Thoracic aorta (tissue), 2 donors: Measurements from ENCODE around the gene DNAJC19. TPM values are rescaled to one million over a fixed set of nuclear protein-coding genes. Genes with fewer than 3 reads are reported as not detected.
"Not testable (repeated sequence)": the region's sequence is repeated elsewhere in the genome, so short reads cannot be mapped to it uniquely, and the experiment has no call there.

Experiments used
- ATAC-seq: fragments of 150-250 bp; one replicate; pipeline ENCODE4 v1.8.0; 2017; ENCODE audit warnings: low read depth; ENCODE audit not compliant: insufficient number of reproducible peaks, low FRiP score
- DNase-seq: peaks from one replicate; pipeline ENCODE4 v3.0.0-alpha.2; 2020; ENCODE audit warnings: low spot score
- H3K27ac ChIP-seq, 2 donors: fragments of 200-600 bp; sonication (generic); 1 replicate in 1 of 2; 2 replicates in 1 of 2; pipeline ENCODE4 v1.5.1; 2016; ENCODE audit warnings: mild to moderate bottlenecking in 2 of 2, moderate library complexity in 2 of 2
- H3K27me3 ChIP-seq: fragments of 200-600 bp; sonication (generic); replicated peaks from 2 replicates; pipeline ENCODE4 v1.6.0; 2016; ENCODE audit warnings: mild to moderate bottlenecking; ENCODE audit not compliant: insufficient read depth
- H3K36me3 ChIP-seq: fragments of 200-600 bp; sonication (generic); one replicate; pipeline ENCODE4 v1.5.1; 2016
- H3K4me1 ChIP-seq, 2 donors: fragments of 200-600 bp; sonication (generic); 1 replicate in 1 of 2; 2 replicates in 1 of 2; pipeline versions ENCODE4 v1.5.1 to v1.6.0; 2016; ENCODE audit warnings: low read depth in 2 of 2, mild to moderate bottlenecking in 1 of 2; ENCODE audit not compliant: control insufficient read depth in 1 of 2
- H3K4me3 ChIP-seq: fragments of 200-600 bp; sonication (generic); 2 replicates; pipeline ENCODE4 v1.5.1; 2016; ENCODE audit warnings: mild to moderate bottlenecking
- H3K9me3 ChIP-seq: fragments of 200-600 bp; sonication (generic); 2 replicates; pipeline ENCODE4 v1.5.1; 2016
- total RNA-seq, 2 donors: library from RNA; depleted of rRNA; stranded (reverse); fragments of >200 nt; gene quantifications; one replicate each; pipeline versions ENCODE4 v1.1.0 to v1.2.3, GENCODE V29; 2016
- TF ChIP-seq, protein P1 (sequence below): fragments of 200-600 bp; sonication (generic); IDR thresholded peaks from one replicate; pipeline ENCODE4 v1.5.1; 2019; ENCODE audit warnings: antibody characterized with exemption

The DNAJC19 gene
- total RNA-seq, 2 donors from 2014 or later = 19.4 to 38.0 TPM

DNA sequence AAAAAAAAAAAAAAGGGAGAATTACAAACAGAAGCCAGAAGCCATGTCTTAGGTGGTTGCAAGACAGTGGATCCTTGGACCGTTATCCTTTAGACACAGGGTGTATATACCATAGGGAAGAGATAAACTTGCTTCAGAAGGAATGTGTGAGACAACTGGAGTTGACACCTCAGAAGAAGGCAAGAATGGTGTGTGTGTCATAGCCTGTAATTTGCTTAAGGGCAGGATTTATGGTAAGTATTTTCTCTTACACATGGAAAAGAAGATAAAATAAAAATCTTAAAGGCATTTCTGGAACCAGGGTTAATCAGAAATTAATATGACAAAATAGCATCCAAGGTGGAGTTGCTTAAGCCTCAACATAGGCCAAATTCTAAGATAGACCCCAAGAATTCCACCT lies 19.3 kb upstream of the DNAJC19 start:
- Histone ChIP-seq H3K27ac (no peak overlapping the region), H3K27me3 (no peaks in the 10 kb centered on the region), H3K36me3 (no peaks in the 10 kb centered on the region), H3K9me3 (no peaks in the 10 kb centered on the region), H3K4me3 (no peak overlapping the region), H3K4me1 (no peaks in the 10 kb centered on the region)
- ATAC-seq = no peak
- TF ChIP-seq, protein P1, sequence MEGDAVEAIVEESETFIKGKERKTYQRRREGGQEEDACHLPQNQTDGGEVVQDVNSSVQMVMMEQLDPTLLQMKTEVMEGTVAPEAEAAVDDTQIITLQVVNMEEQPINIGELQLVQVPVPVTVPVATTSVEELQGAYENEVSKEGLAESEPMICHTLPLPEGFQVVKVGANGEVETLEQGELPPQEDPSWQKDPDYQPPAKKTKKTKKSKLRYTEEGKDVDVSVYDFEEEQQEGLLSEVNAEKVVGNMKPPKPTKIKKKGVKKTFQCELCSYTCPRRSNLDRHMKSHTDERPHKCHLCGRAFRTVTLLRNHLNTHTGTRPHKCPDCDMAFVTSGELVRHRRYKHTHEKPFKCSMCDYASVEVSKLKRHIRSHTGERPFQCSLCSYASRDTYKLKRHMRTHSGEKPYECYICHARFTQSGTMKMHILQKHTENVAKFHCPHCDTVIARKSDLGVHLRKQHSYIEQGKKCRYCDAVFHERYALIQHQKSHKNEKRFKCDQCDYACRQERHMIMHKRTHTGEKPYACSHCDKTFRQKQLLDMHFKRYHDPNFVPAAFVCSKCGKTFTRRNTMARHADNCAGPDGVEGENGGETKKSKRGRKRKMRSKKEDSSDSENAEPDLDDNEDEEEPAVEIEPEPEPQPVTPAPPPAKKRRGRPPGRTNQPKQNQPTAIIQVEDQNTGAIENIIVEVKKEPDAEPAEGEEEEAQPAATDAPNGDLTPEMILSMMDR = no peak
- DNase-seq = no peak

DNA sequence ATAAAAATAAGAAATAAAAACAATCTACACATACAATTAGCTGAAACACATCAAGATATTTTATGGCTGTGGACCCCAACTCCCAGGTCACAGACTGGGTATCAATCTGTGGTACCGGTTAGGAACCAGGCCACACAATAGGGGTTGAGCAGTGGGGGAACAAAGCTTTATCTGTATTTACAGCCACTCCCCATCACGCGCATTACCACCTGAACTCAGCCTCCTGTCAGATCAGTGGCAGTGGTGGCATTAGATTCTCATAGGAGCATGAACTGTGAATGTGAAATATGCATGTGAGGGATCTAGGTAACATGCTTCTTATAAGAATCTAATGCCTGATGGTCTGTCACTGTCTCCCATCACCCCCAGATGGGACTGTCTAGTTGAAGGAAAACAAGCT lies 17.7 kb upstream of the DNAJC19 start:
- peaks cover 4% of the 10 kb centered on the region for H3K9me3 ChIP-seq
- H3K27ac ChIP-seq = no peak overlapping the region
- H3K4me1 ChIP-seq = no peaks in the 10 kb centered on the region
- no peaks in the 10 kb centered on the region for H3K27me3 ChIP-seq
- ATAC-seq = no peak
- no peak for DNase-seq
- no peak overlapping the region for H3K4me3 ChIP-seq
- TF ChIP-seq, protein P1 = no peak
- no peaks in the 10 kb centered on the region for H3K36me3 ChIP-seq

DNA sequence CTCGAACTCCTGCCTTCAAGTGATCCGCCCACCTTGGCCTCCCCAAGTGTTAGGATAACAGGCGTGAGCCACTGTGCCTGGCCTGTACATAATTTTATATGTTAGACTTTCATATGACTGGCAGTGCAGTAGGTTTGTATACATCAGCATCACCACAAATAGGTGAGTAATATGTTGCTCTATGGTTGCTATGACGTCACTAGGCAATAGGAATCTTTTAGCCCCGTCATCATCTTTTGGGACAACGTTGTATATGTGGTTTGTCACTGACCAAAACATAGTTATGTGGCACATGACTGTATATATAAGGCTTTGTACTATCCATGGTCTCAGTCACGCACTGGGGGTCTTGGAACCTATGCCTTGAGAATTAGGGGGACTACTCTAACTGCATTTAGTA lies 17.0 kb upstream of the DNAJC19 start:
- Histone ChIP-seq H3K9me3 (peaks cover 7% of the 10 kb centered on the region), H3K27me3 (no peaks in the 10 kb centered on the region), H3K36me3 (no peaks in the 10 kb centered on the region), H3K27ac (no peak overlapping the region), H3K4me3 (no peak overlapping the region), H3K4me1 (no peaks in the 10 kb centered on the region)
- ATAC-seq (no peak), DNase-seq (no peak)
- TF ChIP-seq, protein P1 = no peak

DNA sequence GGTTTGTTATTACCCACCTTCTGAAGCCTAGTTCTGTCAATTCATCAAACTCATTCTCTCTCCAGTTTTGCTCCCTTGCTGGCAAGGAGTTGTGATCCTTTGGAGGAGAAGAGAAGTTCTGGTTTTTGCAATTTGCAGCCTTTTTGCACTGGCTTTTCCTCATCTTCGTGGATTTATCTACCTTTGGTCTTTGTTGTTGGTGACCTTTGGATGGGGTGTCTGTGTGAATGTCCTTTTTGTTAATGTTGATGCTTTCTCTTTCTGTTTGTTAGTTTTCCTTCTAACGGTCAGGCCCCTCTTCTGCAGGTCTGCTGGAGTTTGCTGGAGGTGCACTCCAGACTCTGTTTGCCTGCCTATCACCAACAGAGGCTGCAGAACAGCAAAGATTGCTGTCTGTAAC lies 13.9 kb upstream of the DNAJC19 start:
- not testable (repeated sequence) for H3K36me3 ChIP-seq, H3K4me3 ChIP-seq, H3K4me1 ChIP-seq, H3K9me3 ChIP-seq, ATAC-seq, DNase-seq, H3K27me3 ChIP-seq, H3K27ac ChIP-seq

DNA sequence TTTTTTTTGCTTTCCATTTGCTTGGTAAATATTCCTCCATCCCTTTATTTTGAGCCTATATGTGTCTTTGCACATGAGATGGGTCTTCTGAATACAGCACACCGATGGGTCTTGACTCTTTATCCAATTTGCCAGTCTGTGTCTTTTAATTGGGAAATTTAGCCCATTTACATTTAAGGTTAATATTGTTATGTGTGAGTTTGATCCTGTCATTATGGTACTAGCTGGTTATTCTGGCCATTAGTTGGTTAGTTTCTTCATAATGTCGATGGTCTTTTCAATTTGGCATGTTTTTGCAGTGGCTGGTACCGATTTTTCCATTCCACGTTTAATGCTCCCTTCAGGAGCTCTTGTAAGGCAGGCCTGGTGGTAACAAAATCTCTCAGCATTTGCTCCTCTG lies 12.8 kb upstream of the DNAJC19 start:
- H3K9me3 ChIP-seq, H3K27me3 ChIP-seq, H3K4me3 ChIP-seq, H3K36me3 ChIP-seq, ATAC-seq, H3K27ac ChIP-seq, DNase-seq, H3K4me1 ChIP-seq: not testable (repeated sequence)

DNA sequence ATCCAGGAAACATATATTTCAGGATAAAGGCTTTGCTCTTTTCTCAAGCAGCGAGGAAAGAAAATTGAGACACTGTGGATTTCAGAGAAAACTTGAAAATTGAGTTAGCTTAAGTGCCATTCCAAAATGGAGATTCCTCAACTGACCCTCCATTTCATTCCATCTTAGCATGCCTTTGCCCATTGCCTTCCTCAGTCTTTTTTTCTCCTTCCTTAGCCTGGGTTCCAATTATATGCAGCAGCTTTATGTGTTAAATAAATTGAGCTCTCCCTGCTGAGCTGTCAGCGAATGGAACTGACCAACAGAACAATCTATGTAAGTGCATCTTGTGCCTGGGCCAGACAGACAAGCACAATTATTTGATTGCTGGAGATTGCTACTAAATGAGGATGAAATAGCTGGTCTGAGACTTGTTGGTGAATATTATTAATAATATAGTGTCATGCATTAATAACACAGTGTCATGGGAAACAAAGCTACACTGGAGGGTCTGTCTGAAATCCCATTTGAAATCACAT lies 6.9 kb upstream of the DNAJC19 start:
- TF ChIP-seq, protein P1 = no peak
- DNase-seq = no peak
- Histone ChIP-seq H3K27me3 (no peaks in the 10 kb centered on the region), H3K9me3 (peaks cover 1% of the 10 kb centered on the region), H3K4me1 (no peaks in the 10 kb centered on the region), H3K36me3 (no peaks in the 10 kb centered on the region), H3K4me3 (no peak overlapping the region), H3K27ac (no peak overlapping the region)
- ATAC-seq = no peak
